GM12801 (cell line): ENCODE results near the gene REEP1.

Source experiments
- TF ChIP-seq, protein P1 (sequence below): IDR thresholded peaks from one replicate; pipeline ENCODE4 v1.5.1; 2011; ENCODE audit warnings: control low read depth; ENCODE audit not compliant: insufficient read length; ENCODE audit errors: extremely low read depth

Gene REEP1

DNA sequence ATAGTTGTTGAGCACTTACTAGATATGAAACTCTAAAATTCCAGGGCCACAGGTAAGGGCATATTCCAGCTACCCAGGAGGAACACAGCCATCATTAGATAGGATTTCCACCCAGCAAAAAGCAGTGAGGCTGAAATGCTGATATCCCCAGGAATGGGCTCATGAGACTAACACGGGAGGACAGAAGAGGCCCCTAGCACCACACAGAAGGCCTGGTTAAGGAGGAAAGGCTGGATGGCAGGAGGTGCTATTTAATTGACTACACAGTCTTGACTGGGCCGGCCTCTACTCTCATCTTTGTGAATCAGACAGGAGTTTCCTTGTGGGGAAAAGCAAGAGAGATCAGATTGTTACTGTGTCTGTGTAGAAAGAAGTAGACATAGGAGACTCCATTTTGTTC is 76.4 kb downstream of the REEP1 start:
- TF ChIP-seq, protein P1, sequence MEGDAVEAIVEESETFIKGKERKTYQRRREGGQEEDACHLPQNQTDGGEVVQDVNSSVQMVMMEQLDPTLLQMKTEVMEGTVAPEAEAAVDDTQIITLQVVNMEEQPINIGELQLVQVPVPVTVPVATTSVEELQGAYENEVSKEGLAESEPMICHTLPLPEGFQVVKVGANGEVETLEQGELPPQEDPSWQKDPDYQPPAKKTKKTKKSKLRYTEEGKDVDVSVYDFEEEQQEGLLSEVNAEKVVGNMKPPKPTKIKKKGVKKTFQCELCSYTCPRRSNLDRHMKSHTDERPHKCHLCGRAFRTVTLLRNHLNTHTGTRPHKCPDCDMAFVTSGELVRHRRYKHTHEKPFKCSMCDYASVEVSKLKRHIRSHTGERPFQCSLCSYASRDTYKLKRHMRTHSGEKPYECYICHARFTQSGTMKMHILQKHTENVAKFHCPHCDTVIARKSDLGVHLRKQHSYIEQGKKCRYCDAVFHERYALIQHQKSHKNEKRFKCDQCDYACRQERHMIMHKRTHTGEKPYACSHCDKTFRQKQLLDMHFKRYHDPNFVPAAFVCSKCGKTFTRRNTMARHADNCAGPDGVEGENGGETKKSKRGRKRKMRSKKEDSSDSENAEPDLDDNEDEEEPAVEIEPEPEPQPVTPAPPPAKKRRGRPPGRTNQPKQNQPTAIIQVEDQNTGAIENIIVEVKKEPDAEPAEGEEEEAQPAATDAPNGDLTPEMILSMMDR, result no peak

DNA sequence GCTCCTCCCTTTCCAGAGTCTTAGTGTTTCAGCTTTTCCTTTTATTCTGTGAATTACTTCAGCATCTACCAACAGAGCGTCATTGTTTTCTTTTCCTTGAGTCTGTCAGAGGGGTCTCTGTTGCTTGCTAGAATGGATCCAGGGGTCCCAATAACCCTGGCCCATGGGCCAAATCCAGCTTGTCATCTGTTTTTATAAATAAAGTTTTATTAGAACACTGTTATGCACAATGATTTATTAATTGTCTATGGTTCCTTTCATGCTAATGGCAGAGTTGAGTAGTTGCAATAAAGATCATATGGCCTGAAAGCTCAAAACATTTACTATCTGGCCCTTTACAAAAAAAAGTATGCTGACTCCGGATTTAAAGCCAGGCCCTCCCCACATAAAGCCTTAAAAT is 79.3 kb downstream of the REEP1 start:
- TF ChIP-seq, protein P1, result no peak

DNA sequence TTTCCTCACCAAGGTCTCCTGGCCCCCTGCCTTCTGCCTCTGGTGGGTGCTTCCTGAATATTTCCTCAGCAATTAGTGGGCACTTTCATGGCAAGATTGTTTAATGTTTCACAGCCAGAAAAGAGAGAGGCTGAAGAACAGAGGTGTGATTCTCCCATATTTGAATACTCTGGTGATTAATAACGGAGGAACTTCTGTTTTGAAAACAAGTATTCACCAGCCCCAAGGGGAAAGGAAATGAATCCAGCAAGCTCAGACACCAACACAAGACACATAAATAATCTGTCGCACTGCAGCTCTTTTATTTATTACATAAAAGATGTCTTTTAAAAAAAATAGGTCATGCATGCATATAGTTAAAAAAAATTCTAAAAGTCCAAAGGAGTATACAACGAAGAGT is 80.4 kb downstream of the REEP1 start:
- TF ChIP-seq, protein P1, result no peak

DNA sequence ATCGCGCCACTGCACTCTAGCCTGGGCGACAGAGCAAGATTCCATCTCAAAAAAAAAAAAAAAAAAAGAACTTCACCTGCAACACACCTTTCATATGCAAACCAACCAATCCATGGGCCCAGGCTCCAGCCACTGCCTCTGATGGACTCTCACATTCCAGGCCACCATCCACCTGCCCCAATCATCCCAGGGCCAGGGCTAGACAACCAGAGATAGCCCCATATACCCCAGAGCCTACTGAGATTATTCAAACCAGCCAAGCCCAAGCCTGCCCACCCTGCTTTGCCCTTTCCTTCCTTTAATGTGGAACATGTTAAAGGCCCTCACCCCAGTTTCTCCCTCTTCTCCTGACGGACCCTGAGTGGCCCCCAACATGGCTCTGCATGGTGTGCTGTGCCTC is 81.1 kb downstream of the REEP1 start:
- TF ChIP-seq, protein P1, result no peak

DNA sequence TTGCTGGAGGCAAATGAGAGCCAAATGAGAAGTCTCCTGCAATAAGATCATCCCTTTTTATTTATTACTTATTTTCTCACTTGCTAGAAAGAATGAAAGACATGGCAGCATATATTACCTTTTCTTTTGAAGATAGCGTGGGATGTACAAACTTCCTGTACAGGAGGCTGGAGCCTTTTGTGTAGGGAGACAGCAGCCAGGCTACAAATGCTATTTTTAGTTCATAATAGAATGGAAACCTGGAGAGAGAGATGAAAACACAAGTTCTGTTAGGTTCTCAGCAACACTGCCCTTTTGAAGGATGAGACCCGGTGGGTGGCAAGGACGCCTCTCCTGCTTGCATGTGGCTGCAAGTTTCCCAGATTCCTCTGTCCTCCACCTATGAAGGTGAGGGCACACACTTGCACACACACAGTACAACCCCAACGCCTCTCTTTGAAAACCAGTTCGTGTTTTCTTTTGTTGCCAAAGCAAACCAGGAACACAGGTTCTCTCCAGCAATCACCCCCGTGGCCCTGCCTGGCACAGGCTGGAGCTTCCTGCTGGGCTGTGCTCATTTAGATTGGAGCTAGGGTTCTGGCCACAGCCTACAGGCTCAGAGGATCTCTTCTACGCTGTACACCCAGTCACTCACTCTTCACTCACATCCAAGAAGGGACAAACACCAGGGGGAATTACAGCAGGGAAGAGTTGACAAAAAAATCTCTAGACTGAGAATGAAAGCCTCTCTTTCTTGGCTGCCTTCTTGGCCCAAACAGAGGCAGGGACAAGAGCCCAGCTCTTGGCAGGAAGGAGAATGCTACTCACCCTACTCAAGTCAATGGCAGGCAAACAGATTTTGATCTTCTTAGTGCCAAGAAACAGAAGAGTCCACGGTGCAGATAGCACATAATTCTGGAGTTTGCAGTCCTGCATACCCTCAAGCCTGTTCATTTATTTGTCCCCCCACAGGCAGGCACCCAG is 82.6 kb downstream of the REEP1 start:
- TF ChIP-seq, protein P1, result no peak

DNA sequence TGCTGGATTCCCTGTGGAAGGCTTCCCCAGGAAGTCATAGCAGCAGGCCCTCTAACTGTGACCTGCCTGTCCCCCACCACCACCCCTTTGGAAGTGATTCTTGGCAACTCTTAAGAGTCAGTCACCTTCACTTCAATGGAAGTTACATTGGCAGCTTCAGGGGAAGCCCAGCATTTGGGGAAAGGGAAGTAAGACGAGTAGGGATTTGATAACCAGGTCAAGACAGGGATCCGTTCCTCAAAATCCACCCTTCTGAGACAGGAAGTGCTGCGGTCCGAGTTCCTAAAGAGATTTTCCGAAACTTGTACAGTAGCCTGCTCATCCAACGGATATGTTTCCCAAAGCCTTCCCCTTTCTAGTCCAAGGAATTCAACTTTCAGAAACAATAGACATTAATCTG is 84.0 kb downstream of the REEP1 start:
- TF ChIP-seq, protein P1, result no peak

DNA sequence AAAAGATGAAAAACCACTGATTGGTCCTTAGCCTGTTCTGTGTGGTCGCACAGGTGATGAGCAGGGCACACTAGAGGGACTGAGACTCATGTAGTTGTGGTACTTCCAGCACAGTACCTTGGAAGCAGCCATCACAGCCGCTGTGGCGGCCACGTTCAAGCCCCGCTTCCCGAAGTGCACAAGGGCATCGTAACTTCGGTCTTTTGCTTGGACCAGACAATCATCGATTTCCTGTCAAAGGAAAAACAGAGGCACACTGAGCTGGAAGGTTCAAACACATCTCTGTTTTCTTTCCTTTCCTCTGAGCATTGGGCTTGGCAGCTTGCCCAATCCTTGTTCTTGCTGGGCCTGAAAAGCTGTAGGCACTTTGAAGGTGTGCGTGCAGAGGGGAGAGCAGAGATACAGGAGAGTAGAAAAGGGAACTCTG is 85.6 kb downstream of the REEP1 start:
- TF ChIP-seq, protein P1, result no peak
